OCI-LY7 (cell line): Measurements from ENCODE around the gene LRRC10B. TPM values are rescaled to one million over a fixed set of nuclear protein-coding genes. Genes with fewer than 3 reads are reported as not detected.

Experiments used
- BruUV-seq: library from RNA; stranded (reverse); fragments of 400-500 nt; replicated peaks from 2 replicates; lab custom pipeline; 2021; lab: Mats Ljungman, UMichigan
- CTCF ChIA-PET: fragments of 300-600 bp; sonication (Branson Sonifier 250); formaldehyde crosslinking; loops from one replicate; lab custom pipeline; 2022; ENCODE audit warnings: antibody characterized with exemption; ENCODE audit not compliant: unreplicated experiment; lab: Charles Lee
- POLR2A ChIA-PET: fragments of 300-600 bp; sonication (Branson Sonifier 250); formaldehyde crosslinking; loops from one replicate; lab custom pipeline; 2022; ENCODE audit warnings: antibody characterized with exemption; lab: Charles Lee
- DNase-seq: peaks from one replicate; pipeline ENCODE4 v3.0.0-alpha.2; 2015; ENCODE audit warnings: low spot score
- H2AFZ ChIP-seq: fragments of 200-600 bp; sonication (generic), shearing (Covaris generic); 2 replicates; pipeline ENCODE4 v1.6.1; 2014; ENCODE audit warnings: mild to moderate bottlenecking, antibody characterized with exemption, low read length, moderate library complexity
- H3K27ac ChIP-seq: fragments of 200-600 bp; sonication (generic); 2 replicates; pipeline ENCODE4 v1.5.1; 2014; ENCODE audit warnings: mixed run types, low read depth, mild to moderate bottlenecking, moderate library complexity, low read length, inconsistent platforms; ENCODE audit not compliant: poor library complexity, severe bottlenecking
- H3K36me3 ChIP-seq: fragments of 200-600 bp; sonication (generic); 2 replicates; pipeline ENCODE4 v1.6.1; 2014; ENCODE audit warnings: mild to moderate bottlenecking, antibody characterized with exemption, low read length, moderate library complexity, mixed read lengths; ENCODE audit not compliant: insufficient read depth
- H3K4me1 ChIP-seq: fragments of 200-600 bp; sonication (generic); 2 replicates; pipeline ENCODE4 v1.5.1; 2014; ENCODE audit warnings: mild to moderate bottlenecking, low read length; ENCODE audit not compliant: insufficient read depth, poor library complexity, severe bottlenecking
- H3K4me2 ChIP-seq: fragments of 200-600 bp; sonication (generic); 2 replicates; pipeline ENCODE4 v1.6.1; 2014; ENCODE audit warnings: mild to moderate bottlenecking, low read length
- H3K4me3 ChIP-seq: fragments of 200-600 bp; sonication (generic); 2 replicates; pipeline ENCODE4 v1.5.1; 2014; ENCODE audit warnings: mild to moderate bottlenecking, low read depth, low read length; ENCODE audit not compliant: poor library complexity, severe bottlenecking
- H3K79me2 ChIP-seq: fragments of 200-600 bp; sonication (generic); 2 replicates; pipeline ENCODE4 v1.6.1; 2016; ENCODE audit warnings: low read depth, mild to moderate bottlenecking, low read length, moderate library complexity, mixed read lengths; ENCODE audit not compliant: insufficient read depth
- H3K9me2 ChIP-seq: fragments of 200-600 bp; sonication (generic); 2 replicates; pipeline ENCODE4 v1.6.1; 2016; ENCODE audit warnings: mild to moderate bottlenecking, low read length, mixed read lengths; ENCODE audit not compliant: insufficient read depth
- H3K9me3 ChIP-seq: fragments of 200-600 bp; sonication (generic); 2 replicates; pipeline ENCODE4 v1.6.1; 2014; ENCODE audit warnings: mild to moderate bottlenecking, mixed run types, low read length, mixed read lengths
- H4K20me1 ChIP-seq: fragments of 200-600 bp; sonication (generic); 2 replicates; pipeline ENCODE4 v1.6.1; 2014; ENCODE audit warnings: mild to moderate bottlenecking, antibody characterized with exemption, low read length, moderate library complexity, mixed read lengths; ENCODE audit not compliant: insufficient read depth
- EZH2phosphoT487 ChIP-seq: fragments of 200-600 bp; sonication (generic); IDR thresholded peaks from 2 replicates; pipeline ENCODE4 v1.6.1; 2018; ENCODE audit warnings: low read depth, borderline replicate concordance, mild to moderate bottlenecking, mixed run types, antibody characterized with exemption, low read length, moderate library complexity, mixed read lengths
- intact Hi-C: fragments of 100-400 bp; cut with micrococcal nuclease; formaldehyde crosslinking; loops from one replicate; pipeline ENCODE4 v1.10.0; 2022; ENCODE audit not compliant: unreplicated experiment
- total RNA-seq, 2 experiments: library from RNA; depleted of rRNA in 1 of 2; stranded (reverse); fragments of >200 nt in 1 of 2; shearing (Covaris generic) in 1 of 2; gene quantifications; 2 replicates each; pipeline ENCODE4 v1.2.3, GENCODE V29; 2014 to 2022
- TF ChIP-seq, protein P1 (sequence below): fragments of 200-600 bp; sonication (generic); conservative IDR thresholded peaks from 2 replicates; pipeline ENCODE4 v1.5.1; 2014; ENCODE audit warnings: mild to moderate bottlenecking, antibody characterized with exemption, low read length, moderate library complexity, mixed read lengths

LRRC10B gene
- total RNA-seq, 2 experiments from 2014 or later, result not detected

GRCh38 chr11:61518032-61518795, 9.7 kb downstream of the LRRC10B start:
- no peak overlapping the region for H2AFZ ChIP-seq
- TF ChIP-seq, protein P1, sequence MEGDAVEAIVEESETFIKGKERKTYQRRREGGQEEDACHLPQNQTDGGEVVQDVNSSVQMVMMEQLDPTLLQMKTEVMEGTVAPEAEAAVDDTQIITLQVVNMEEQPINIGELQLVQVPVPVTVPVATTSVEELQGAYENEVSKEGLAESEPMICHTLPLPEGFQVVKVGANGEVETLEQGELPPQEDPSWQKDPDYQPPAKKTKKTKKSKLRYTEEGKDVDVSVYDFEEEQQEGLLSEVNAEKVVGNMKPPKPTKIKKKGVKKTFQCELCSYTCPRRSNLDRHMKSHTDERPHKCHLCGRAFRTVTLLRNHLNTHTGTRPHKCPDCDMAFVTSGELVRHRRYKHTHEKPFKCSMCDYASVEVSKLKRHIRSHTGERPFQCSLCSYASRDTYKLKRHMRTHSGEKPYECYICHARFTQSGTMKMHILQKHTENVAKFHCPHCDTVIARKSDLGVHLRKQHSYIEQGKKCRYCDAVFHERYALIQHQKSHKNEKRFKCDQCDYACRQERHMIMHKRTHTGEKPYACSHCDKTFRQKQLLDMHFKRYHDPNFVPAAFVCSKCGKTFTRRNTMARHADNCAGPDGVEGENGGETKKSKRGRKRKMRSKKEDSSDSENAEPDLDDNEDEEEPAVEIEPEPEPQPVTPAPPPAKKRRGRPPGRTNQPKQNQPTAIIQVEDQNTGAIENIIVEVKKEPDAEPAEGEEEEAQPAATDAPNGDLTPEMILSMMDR, result no peak
- no peak for TF ChIP-seq EZH2phosphoT487
- H3K4me1 ChIP-seq, result no peaks in the 10 kb centered on the region
- H3K27ac ChIP-seq, result no peak overlapping the region
- no peak for DNase-seq
- no peaks in the 10 kb centered on the region for H4K20me1 ChIP-seq
- ChIA-PET CTCF (interaction anchor here (1.0 to 1.1 kb wide), 2 partner anchors 36 kb away, joined by 3 read pairs; no protein-coding TSS in a partner anchor), POLR2A (interaction anchor here (1.0 kb wide), 1 partner anchor 196 kb away, joined by 3 read pairs; no protein-coding TSS in a partner anchor)
- no peak overlapping the region for H3K4me2 ChIP-seq
- H3K36me3 ChIP-seq, result no peaks in the 10 kb centered on the region
- H3K4me3 ChIP-seq, result no peak overlapping the region
- no TSS peak for BruUV-seq
- no peaks in the 10 kb centered on the region for H3K79me2 ChIP-seq
- intact Hi-C loops, result no loop called here
- no peaks in the 10 kb centered on the region for H3K9me2 ChIP-seq
- no peaks in the 10 kb centered on the region for H3K9me3 ChIP-seq

GRCh38 chr11:61522881-61523280, 14.3 kb downstream of the LRRC10B start:
- H2AFZ ChIP-seq, result no peak overlapping the region
- H3K4me2 ChIP-seq, result no peak overlapping the region
- no peak overlapping the region for H3K27ac ChIP-seq
- no peak for TF ChIP-seq EZH2phosphoT487
- POLR2A ChIA-PET, result interaction anchor here (0.6 kb wide), 1 partner anchor 95 kb away, joined by 3 read pairs; no protein-coding TSS in a partner anchor
- no TSS peak for BruUV-seq
- CTCF ChIA-PET, result no interaction called here
- no peaks in the 10 kb centered on the region for H3K36me3 ChIP-seq
- H3K4me3 ChIP-seq, result no peak overlapping the region
- no peak for DNase-seq
- H4K20me1 ChIP-seq, result no peaks in the 10 kb centered on the region
- H3K4me1 ChIP-seq, result no peaks in the 10 kb centered on the region
- intact Hi-C loops, result no loop called here
- H3K9me3 ChIP-seq, result no peaks in the 10 kb centered on the region
- H3K79me2 ChIP-seq, result no peaks in the 10 kb centered on the region
- no peaks in the 10 kb centered on the region for H3K9me2 ChIP-seq

- intact Hi-C loops, result no loop called here
- no TSS peak for BruUV-seq
- CTCF ChIA-PET, result no interaction called here
These were observed 15.9 kb downstream of the LRRC10B start for GRCh38 chr11:61524446-61524845.

More at GRCh38 chr11:61524446-61524845, 15.9 kb downstream of the LRRC10B start:
- H3K9me2 ChIP-seq, result no peaks in the 10 kb centered on the region
- no peak overlapping the region for H3K4me2 ChIP-seq
- no peak overlapping the region for H2AFZ ChIP-seq
- no peaks in the 10 kb centered on the region for H3K36me3 ChIP-seq
- no peak overlapping the region for H3K27ac ChIP-seq
- H3K79me2 ChIP-seq, result no peaks in the 10 kb centered on the region
- DNase-seq, result no peak
- H3K9me3 ChIP-seq, result no peaks in the 10 kb centered on the region
- POLR2A ChIA-PET, result no interaction called here
- no peaks in the 10 kb centered on the region for H4K20me1 ChIP-seq
- TF ChIP-seq, protein P1, result no peak
- TF ChIP-seq EZH2phosphoT487, result no peak
- H3K4me1 ChIP-seq, result no peaks in the 10 kb centered on the region
- H3K4me3 ChIP-seq, result no peak overlapping the region
